ENCODE data around the gene ACD.

- TF ChIP-seq CTCF (IDR thresholded peaks at IDR 0.05; ENCODE audit: borderline replicate concordance, extremely low read depth, low read length, poor library complexity, severe bottlenecking) (no peak), EZH2 (IDR thresholded peaks at IDR 0.05; ENCODE audit: borderline replicate concordance, low read depth, low read length, severe bottlenecking) (no peak)
Observed at GRCh38 chr16:67676516-67676915, 16.5 kb upstream of the ACD start.
